Fibroblast of lung (primary cell): ENCODE results near the gene GFER. TPM values are rescaled to one million over a fixed set of nuclear protein-coding genes. Genes with fewer than 3 reads are reported as not detected.

Experiments
- DNase-seq, 2 donors: peaks; one replicate each; pipeline versions ENCODE4 v3.0.0 to v3.0.0-alpha.2; 2010; ENCODE audit warnings: low read depth in 2 of 2
- H2AFZ ChIP-seq: 2 replicates; pipeline ENCODE4 v1.5.1; 2012; ENCODE audit warnings: low read length, control low read depth, inconsistent platforms
- H3K27ac ChIP-seq: 2 replicates; pipeline ENCODE4 v1.5.1; 2011; ENCODE audit warnings: low read length, control low read depth; ENCODE audit not compliant: insufficient read depth
- H3K27me3 ChIP-seq: 2 replicates; pipeline ENCODE4 v1.5.1; 2011; ENCODE audit warnings: mild to moderate bottlenecking, low read length; ENCODE audit not compliant: control insufficient read depth, insufficient read depth
- H3K36me3 ChIP-seq: 2 replicates; pipeline ENCODE4 v1.5.1; 2011; ENCODE audit warnings: low read length; ENCODE audit not compliant: control insufficient read depth, insufficient read depth
- H3K4me1 ChIP-seq: 2 replicates; pipeline ENCODE4 v1.5.1; 2011; ENCODE audit warnings: low read length; ENCODE audit not compliant: control insufficient read depth, insufficient read depth; ENCODE audit errors: extremely low read depth
- H3K4me2 ChIP-seq: 2 replicates; pipeline ENCODE4 v1.5.1; 2011; ENCODE audit warnings: low read length, control low read depth; ENCODE audit not compliant: insufficient read depth; ENCODE audit errors: extremely low read depth
- H3K4me3 ChIP-seq, 4 experiments: fragments of 200-600 bp in 1 of 4; sonication (generic) in 1 of 4; replicated peaks in 1 of 4; 2 replicates each; pipeline ENCODE4 v1.5.1; 2011 to 2016; ENCODE audit warnings: low read length in 4 of 4, low read depth in 3 of 4, mild to moderate bottlenecking in 3 of 4, control low read depth in 2 of 4, inconsistent platforms in 1 of 4, mixed read lengths in 1 of 4; ENCODE audit not compliant: insufficient read depth in 1 of 4; ENCODE audit errors: control extremely low read depth in 1 of 4
- H3K79me2 ChIP-seq: 2 replicates; pipeline ENCODE4 v1.5.1; 2012; ENCODE audit warnings: mild to moderate bottlenecking, low read length, inconsistent platforms; ENCODE audit not compliant: control insufficient read depth, insufficient read depth
- H3K9ac ChIP-seq: 2 replicates; pipeline ENCODE4 v1.5.1; 2011; ENCODE audit warnings: mild to moderate bottlenecking, low read length, control low read depth; ENCODE audit not compliant: insufficient read depth
- H3K9me3 ChIP-seq: 2 replicates; pipeline ENCODE4 v1.5.1; 2012; ENCODE audit warnings: low read depth, low read length; ENCODE audit not compliant: control insufficient read depth, insufficient read depth
- H4K20me1 ChIP-seq: 2 replicates; pipeline ENCODE4 v1.5.1; 2011; ENCODE audit warnings: low read length; ENCODE audit not compliant: control insufficient read depth, insufficient read depth; ENCODE audit errors: extremely low read depth
- EZH2 ChIP-seq: IDR thresholded peaks from 2 replicates; pipeline ENCODE4 v1.5.1; 2012; ENCODE audit warnings: low read length, control low read depth, mild to moderate bottlenecking; ENCODE audit errors: missing control alignments
- polyA plus RNA-seq, 2 donors: library from polyadenylated mRNA; depleted of rRNA in 1 of 2; stranded (reverse) in 1 of 2; unstranded in 1 of 2; fragments of >200 nt; gene quantifications; 2 replicates each; pipeline ENCODE4 v1.2.1, GENCODE V29; 2011 to 2012; ENCODE audit warnings: missing spikeins in 1 of 2
- total RNA-seq: library from RNA; depleted of rRNA; stranded (reverse); fragments of >200 nt; gene quantifications from 2 replicates; pipeline ENCODE4 v1.2.1, GENCODE V29; 2014
- TF ChIP-seq, protein P1 (sequence below), 2 donors: IDR thresholded peaks in 1 of 2; conservative IDR thresholded peaks in 1 of 2; 1 replicate in 1 of 2; 2 replicates in 1 of 2; pipeline ENCODE4 v1.5.1; 2011 to 2012; ENCODE audit warnings: low read length in 2 of 2, control low read depth in 1 of 2, inconsistent platforms in 1 of 2, low read depth in 1 of 2, mild to moderate bottlenecking in 1 of 2

The GFER gene
- total and polyA plus RNA-seq, 2 donors (not counting 1 experiment from before 2014, with no cell fraction given) = 7.5 to 13.2 TPM

DNA sequence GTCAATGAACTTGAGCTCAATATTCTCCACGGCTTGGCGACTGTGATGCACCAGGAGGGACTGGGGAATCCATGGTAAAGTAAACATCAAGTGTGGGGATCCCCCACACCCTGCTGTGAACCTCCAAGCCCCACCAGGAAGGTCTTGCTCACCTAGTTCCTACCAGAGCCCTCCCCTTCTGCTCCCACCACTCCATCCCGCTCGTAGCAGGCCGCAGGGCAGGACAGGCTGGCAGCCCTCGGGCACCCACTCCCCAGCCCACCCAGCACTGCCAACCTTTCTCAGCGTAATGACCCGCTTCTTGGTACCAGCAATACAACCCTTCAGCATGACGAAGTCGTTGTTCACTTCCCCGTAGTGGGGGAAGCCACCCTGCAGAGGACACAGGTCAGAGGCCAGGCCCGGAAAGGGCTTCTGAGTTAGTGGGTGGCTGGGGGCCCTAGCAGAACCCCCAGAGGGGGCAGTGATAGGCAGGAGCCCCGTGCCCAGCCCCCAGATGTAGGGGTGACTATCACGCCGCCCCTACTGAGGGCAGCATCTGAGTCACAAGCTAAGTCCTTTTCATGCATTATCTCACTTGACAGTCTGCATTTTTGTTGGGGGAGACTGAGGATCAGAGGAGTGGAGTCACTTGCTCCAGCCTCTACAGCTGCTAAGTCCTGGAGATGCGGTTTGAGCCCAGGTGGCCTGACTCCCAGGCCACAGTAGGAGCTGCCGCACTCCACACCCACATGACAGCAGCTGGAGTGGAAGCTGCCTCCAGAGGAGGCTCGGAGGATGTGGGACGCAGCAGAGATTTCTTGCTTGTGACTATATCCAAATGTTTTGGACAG lies 38.2 kb upstream of the GFER start:
- Histone ChIP-seq H3K36me3 (no peaks in the 10 kb centered on the region), H3K27me3 (no peaks in the 10 kb centered on the region), H3K4me3 (no peak overlapping the region), H2AFZ (no peak overlapping the region), H3K79me2 (no peaks in the 10 kb centered on the region), H3K4me2 (no peak overlapping the region), H3K4me1 (peaks cover 7% of the 10 kb centered on the region), H4K20me1 (no peaks in the 10 kb centered on the region), H3K27ac (no peak overlapping the region), H3K9ac (no peak overlapping the region), H3K9me3 (no peaks in the 10 kb centered on the region)
- TF ChIP-seq, protein P1, sequence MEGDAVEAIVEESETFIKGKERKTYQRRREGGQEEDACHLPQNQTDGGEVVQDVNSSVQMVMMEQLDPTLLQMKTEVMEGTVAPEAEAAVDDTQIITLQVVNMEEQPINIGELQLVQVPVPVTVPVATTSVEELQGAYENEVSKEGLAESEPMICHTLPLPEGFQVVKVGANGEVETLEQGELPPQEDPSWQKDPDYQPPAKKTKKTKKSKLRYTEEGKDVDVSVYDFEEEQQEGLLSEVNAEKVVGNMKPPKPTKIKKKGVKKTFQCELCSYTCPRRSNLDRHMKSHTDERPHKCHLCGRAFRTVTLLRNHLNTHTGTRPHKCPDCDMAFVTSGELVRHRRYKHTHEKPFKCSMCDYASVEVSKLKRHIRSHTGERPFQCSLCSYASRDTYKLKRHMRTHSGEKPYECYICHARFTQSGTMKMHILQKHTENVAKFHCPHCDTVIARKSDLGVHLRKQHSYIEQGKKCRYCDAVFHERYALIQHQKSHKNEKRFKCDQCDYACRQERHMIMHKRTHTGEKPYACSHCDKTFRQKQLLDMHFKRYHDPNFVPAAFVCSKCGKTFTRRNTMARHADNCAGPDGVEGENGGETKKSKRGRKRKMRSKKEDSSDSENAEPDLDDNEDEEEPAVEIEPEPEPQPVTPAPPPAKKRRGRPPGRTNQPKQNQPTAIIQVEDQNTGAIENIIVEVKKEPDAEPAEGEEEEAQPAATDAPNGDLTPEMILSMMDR (conservative IDR thresholded peaks at IDR 0.05 in 1 of 2, IDR thresholded peaks at IDR 0.05 in 1 of 2; ENCODE audit: low read depth in 1 of 2, low read length in 2 of 2) = no peak
- no peak for TF ChIP-seq EZH2
- no peak for DNase-seq

DNA sequence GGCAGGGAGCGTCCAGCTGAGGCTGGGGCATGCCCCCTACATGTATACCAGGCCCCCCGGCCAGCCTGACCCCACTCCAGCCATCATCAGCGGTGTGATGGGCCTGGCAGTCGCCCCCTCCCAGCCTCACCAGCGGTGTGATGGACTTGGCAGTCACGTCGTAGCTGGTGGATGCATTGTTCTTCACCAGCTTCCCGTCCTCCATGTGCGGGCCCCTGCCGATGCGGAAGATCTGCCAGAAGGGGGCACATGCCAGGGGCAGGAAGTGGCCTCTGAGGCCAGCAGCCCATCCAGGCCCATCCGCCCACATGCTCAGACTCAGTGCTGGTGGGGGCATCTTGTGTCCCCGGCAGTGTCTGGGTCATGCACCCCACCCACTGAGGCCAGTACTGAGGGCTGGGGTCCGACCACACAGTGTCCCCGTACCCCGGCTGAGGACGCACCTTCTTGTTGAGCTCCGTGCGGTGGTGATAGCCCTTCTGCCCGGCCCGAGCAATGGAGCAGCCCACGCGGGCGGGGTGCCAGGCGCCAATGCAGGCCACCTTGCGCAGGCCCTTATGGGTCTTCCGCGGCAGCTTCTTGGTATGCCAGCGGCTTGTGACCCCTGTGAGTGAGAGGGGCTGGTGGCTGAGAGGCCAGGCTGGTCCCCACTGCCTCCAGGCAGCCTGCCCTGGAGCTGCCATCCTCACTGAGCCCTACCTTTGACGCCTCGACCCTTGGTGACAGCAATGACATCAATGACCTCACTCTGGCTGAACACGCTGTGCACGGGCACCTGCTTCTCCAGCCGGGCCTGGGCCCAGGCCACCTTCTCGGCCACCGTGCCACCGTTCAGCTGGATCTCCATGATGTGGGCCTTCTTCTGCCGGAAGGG lies 37.3 kb upstream of the GFER start:
- TF ChIP-seq, protein P1 (conservative IDR thresholded peaks at IDR 0.05 in 1 of 2, IDR thresholded peaks at IDR 0.05 in 1 of 2; ENCODE audit: low read depth in 1 of 2, low read length in 2 of 2) = no peak
- no peak for TF ChIP-seq EZH2
- Histone ChIP-seq H3K4me2 (no peak overlapping the region), H3K4me1 (peaks cover 7% of the 10 kb centered on the region), H4K20me1 (no peaks in the 10 kb centered on the region), H3K9me3 (no peaks in the 10 kb centered on the region), H2AFZ (no peak overlapping the region), H3K27me3 (no peaks in the 10 kb centered on the region), H3K4me3 (no peak overlapping the region), H3K36me3 (no peaks in the 10 kb centered on the region), H3K9ac (no peak overlapping the region), H3K27ac (no peak overlapping the region), H3K79me2 (no peaks in the 10 kb centered on the region)
- no peak for DNase-seq

DNA sequence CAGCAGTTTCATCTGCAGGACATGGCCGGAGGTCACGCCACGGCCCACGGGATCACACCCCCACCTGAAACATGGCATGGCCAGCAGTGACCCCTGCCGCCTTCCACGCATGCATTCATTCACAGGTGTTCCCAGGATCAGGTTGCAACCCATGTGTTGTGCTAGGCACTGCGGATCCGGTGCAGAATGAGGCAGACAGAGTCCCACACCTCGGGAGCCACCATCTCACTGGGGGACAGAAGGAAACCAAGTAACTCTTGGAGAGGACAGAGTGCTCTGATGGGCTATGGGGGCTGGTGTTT lies 36.7 kb upstream of the GFER start:
- H3K9ac ChIP-seq = no peak overlapping the region
- no peaks in the 10 kb centered on the region for H3K36me3 ChIP-seq
- H3K4me1 ChIP-seq = peaks cover 2% of the 10 kb centered on the region
- H3K4me3 ChIP-seq = no peak overlapping the region
- no peak overlapping the region for H3K27ac ChIP-seq
- no peak for DNase-seq
- H3K79me2 ChIP-seq = no peaks in the 10 kb centered on the region
- H3K27me3 ChIP-seq = no peaks in the 10 kb centered on the region
- no peak overlapping the region for H3K4me2 ChIP-seq
- H3K9me3 ChIP-seq = no peaks in the 10 kb centered on the region
- H4K20me1 ChIP-seq = no peaks in the 10 kb centered on the region
- no peak overlapping the region for H2AFZ ChIP-seq
- no peak for TF ChIP-seq EZH2
- TF ChIP-seq, protein P1 (conservative IDR thresholded peaks at IDR 0.05 in 1 of 2, IDR thresholded peaks at IDR 0.05 in 1 of 2; ENCODE audit: low read depth in 1 of 2, low read length in 2 of 2) = no peak
